OCI-LY3 (cell line): ENCODE results near the gene SLC9A7.

Source experiments
- EZH2phosphoT487 ChIP-seq: fragments of 200-600 bp; shearing (Covaris generic); IDR thresholded peaks from 2 replicates; pipeline ENCODE4 v1.6.1; 2018; ENCODE audit warnings: antibody characterized with exemption, mixed run types, low read depth
- TF ChIP-seq, protein P1 (sequence below): fragments of 200-600, 300-600 bp; sonication (generic); IDR thresholded peaks from 2 replicates; pipeline ENCODE4 v1.5.1; 2014; ENCODE audit warnings: antibody characterized with exemption, low read length, low read depth

DNA sequence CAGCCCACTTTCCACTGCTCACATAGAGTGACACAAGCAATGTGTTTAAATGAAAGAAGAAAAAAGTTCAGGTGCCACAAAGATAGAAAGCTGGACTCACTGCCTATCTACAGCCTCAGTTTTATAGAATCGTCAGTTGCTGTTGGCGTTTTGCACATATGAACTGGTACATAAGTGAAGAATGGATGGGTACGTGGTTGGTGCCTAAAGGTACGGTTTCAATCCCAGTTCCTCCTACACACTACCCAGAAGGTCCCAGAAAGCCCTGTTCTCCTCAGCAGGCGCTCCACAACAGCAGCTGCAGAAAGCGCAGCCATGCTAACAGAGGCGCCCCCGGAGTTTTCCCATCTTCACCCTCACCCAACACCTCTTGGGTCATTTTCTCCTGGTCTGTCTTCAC, 161.7 kb downstream of the SLC9A7 start:
- TF ChIP-seq, protein P1, sequence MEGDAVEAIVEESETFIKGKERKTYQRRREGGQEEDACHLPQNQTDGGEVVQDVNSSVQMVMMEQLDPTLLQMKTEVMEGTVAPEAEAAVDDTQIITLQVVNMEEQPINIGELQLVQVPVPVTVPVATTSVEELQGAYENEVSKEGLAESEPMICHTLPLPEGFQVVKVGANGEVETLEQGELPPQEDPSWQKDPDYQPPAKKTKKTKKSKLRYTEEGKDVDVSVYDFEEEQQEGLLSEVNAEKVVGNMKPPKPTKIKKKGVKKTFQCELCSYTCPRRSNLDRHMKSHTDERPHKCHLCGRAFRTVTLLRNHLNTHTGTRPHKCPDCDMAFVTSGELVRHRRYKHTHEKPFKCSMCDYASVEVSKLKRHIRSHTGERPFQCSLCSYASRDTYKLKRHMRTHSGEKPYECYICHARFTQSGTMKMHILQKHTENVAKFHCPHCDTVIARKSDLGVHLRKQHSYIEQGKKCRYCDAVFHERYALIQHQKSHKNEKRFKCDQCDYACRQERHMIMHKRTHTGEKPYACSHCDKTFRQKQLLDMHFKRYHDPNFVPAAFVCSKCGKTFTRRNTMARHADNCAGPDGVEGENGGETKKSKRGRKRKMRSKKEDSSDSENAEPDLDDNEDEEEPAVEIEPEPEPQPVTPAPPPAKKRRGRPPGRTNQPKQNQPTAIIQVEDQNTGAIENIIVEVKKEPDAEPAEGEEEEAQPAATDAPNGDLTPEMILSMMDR, result no peak
- no peak for TF ChIP-seq EZH2phosphoT487
